HAP-1 (cell line): ENCODE data around the gene KCNN1.
"Not testable (repeated sequence)": the region's sequence is repeated elsewhere in the genome, so short reads cannot be mapped to it uniquely, and the experiment has no call there.

Experiments
- DNase-seq, 2 experiments: peaks; one replicate each; pipeline ENCODE4 v3.0.0-alpha.2; 2016 to 2020; ENCODE audit warnings: low spot score in 2 of 2
- H3K27me3 ChIP-seq: fragments of 250-450 bp; sonication (Bioruptor Pico); 2 replicates; pipeline ENCODE4 v1.5.1; 2020; ENCODE audit warnings: low read depth, mild to moderate bottlenecking, moderate library complexity
- H3K36me3 ChIP-seq: fragments of 250-450 bp; sonication (Bioruptor Pico); replicated peaks from 2 replicates; pipeline ENCODE4 v1.5.1; 2020; ENCODE audit warnings: mild to moderate bottlenecking
- H3K4me1 ChIP-seq: fragments of 250-450 bp; sonication (Bioruptor Pico); 2 replicates; pipeline ENCODE4 v1.5.1; 2020; ENCODE audit warnings: mild to moderate bottlenecking
- H3K4me3 ChIP-seq: fragments of 250-450 bp; sonication (Bioruptor Pico); 2 replicates; pipeline ENCODE4 v1.5.1; 2020; ENCODE audit warnings: mild to moderate bottlenecking, moderate library complexity
- H3K9me3 ChIP-seq: fragments of 250-450 bp; sonication (Bioruptor Pico); 2 replicates; pipeline ENCODE4 v1.5.1; 2020; ENCODE audit warnings: mild to moderate bottlenecking, moderate library complexity
- in situ Hi-C: fragments of 300-500 bp; cut with MboI; formaldehyde crosslinking; loops from 3 replicates; pipeline ENCODE4 v1.14.3; 2020; ENCODE audit warnings: low sequenced_read_pairs, inconsistent platforms, mixed read lengths

The KCNN1 gene

GRCh38 chr19:17967257-17968051 is 547 bp downstream of the KCNN1 start:
- DNase-seq = peak in 1 of 2 experiments; percentile 20
- no peaks in the 10 kb centered on the region for H3K9me3 ChIP-seq
- H3K4me1 ChIP-seq = no peaks in the 10 kb centered on the region; the same call in 1 of the 2 replicates
- H3K4me3 ChIP-seq = peak overlapping the region; percentile 43
- no peaks in the 10 kb centered on the region for H3K36me3 ChIP-seq
- in situ Hi-C loops = no loop called here
- H3K27me3 ChIP-seq = no peaks in the 10 kb centered on the region

DNA sequence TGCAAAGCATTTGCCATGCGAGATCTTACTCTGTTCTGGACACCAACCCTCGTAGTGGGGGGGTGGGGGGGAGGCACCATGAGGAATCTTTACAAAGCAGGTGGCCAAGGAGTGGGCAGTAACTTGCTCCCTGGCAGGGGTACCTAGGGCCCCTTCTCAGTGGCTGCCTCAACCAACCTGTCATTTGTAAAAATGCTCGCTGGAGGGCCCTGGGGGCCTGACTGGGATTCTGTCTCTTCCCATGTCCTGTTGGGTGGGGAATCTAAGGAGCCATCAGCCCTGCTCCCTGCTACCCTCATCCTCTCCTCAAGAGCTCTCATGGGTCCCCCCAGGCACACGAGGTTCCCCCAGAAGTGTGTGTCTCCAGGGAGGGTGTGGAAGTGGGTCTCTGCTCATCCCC is 1.5 kb downstream of the KCNN1 start:
- in situ Hi-C loops = no loop called here

GRCh38 chr19:17969096-17969792 is 2.3 kb downstream of the KCNN1 start:
- DNase-seq = no peak
- in situ Hi-C loops = no loop called here

More for the DNA sequence above, 1.5 kb downstream of the KCNN1 start:
- Histone ChIP-seq H3K4me1 (no peaks in the 10 kb centered on the region; the same call in 1 of the 2 replicates), H3K9me3 (no peaks in the 10 kb centered on the region), H3K27me3 (no peaks in the 10 kb centered on the region), H3K36me3 (no peaks in the 10 kb centered on the region), H3K4me3 (no peak overlapping the region)
- DNase-seq = no peak

DNA sequence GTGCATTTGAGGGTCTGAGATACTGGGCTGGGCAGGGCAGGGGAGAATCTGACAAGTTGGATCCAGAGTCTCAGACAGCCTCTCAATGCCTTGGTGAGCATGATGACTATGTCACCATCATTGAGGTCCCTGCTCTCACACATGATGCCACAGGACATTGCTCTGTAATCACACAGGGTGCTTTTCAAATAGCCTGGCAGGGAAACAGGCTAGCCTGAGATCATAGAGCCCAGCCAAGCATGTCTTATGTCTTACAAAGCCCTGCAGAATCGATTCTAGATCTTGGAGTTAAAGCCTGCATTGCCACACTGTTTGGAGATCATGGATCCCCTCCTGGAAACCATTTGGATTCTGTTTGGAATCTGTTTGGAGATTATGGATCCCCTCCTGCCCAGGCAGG is 5.3 kb downstream of the KCNN1 start:
- H3K4me3 ChIP-seq = no peak overlapping the region
- no peaks in the 10 kb centered on the region for H3K9me3 ChIP-seq
- 0 out of 2 replicates have a peak, but pooled peaks cover 1% of the 10 kb centered on the region for H3K4me1 ChIP-seq
- no peak for DNase-seq
- in situ Hi-C loops = no loop called here
- H3K36me3 ChIP-seq = peaks cover 4% of the 10 kb centered on the region; the same call in 1 of the 2 replicates
- H3K27me3 ChIP-seq = no peaks in the 10 kb centered on the region

More at GRCh38 chr19:17969096-17969792, 2.3 kb downstream of the KCNN1 start:
- H3K4me3 ChIP-seq = no peak overlapping the region
- no peaks in the 10 kb centered on the region for H3K27me3 ChIP-seq
- H3K9me3 ChIP-seq = no peaks in the 10 kb centered on the region
- peaks cover 3% of the 10 kb centered on the region; the same call in 1 of the 2 replicates for H3K36me3 ChIP-seq
- H3K4me1 ChIP-seq = no peaks in the 10 kb centered on the region; the same call in 1 of the 2 replicates

DNA sequence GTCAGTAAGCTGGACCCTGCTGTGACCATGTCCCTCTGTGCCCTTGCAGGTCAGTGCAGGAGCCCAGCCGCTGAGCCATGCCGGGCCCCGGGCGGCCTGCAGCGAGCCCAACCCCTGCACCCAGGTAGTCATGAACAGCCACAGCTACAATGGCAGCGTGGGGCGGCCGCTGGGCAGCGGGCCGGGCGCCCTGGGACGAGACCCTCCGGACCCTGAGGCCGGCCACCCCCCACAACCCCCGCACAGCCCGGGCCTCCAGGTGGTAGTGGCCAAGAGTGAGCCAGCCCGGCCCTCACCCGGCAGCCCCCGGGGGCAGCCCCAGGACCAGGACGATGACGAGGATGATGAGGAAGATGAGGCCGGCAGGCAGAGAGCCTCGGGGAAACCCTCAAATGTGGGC is 6.9 kb downstream of the KCNN1 start:
- H3K36me3 ChIP-seq = peaks cover 4% of the 10 kb centered on the region; the same call in 1 of the 2 replicates
- no peak for DNase-seq
- no peak overlapping the region for H3K4me3 ChIP-seq
- no peaks in the 10 kb centered on the region for H3K27me3 ChIP-seq
- in situ Hi-C loops = no loop called here
- no peaks in the 10 kb centered on the region for H3K9me3 ChIP-seq
- H3K4me1 ChIP-seq = 0 out of 2 replicates have a peak, but pooled peaks cover 5% of the 10 kb centered on the region

DNA sequence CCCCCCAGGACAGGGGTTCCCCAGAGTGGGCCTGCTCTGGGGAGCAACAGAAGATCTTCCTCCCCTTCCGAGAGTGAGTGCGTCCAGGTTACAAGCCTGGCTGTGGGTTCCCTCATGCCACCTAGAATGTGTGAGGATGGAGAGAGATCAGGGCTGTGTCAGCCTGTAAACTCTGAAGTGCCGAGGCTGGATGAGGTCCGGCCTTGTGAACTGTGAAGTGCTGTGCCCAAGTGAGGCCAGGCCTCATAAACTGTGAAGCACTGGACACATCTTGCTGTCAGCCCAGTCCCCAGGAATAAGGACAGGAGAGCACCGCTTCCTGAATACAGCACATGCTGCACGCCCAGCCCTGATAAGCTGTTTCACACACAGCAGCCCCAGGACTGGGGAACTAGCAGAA is 7.6 kb downstream of the KCNN1 start:
- Histone ChIP-seq H3K4me1 (0 out of 2 replicates have a peak, but pooled peaks cover 5% of the 10 kb centered on the region), H3K36me3 (peaks cover 4% of the 10 kb centered on the region; the same call in 1 of the 2 replicates), H3K27me3 (no peaks in the 10 kb centered on the region), H3K9me3 (no peaks in the 10 kb centered on the region), H3K4me3 (no peak overlapping the region)
- in situ Hi-C loops = no loop called here
- no peak for DNase-seq

GRCh38 chr19:17975032-17975431 is 8.1 kb downstream of the KCNN1 start:
- no peaks in the 10 kb centered on the region for H3K27me3 ChIP-seq
- DNase-seq = no peak
- in situ Hi-C loops = no loop called here
- H3K9me3 ChIP-seq = no peaks in the 10 kb centered on the region
- no peak overlapping the region for H3K4me3 ChIP-seq
- peaks cover 4% of the 10 kb centered on the region; the same call in 1 of the 2 replicates for H3K36me3 ChIP-seq
- 0 out of 2 replicates have a peak, but pooled peaks cover 5% of the 10 kb centered on the region for H3K4me1 ChIP-seq

- H3K4me3 ChIP-seq = no peak overlapping the region
- H3K36me3 ChIP-seq = peaks cover 4% of the 10 kb centered on the region; the same call in 1 of the 2 replicates
- no peaks in the 10 kb centered on the region for H3K9me3 ChIP-seq
- 0 out of 2 replicates have a peak, but pooled peaks cover 5% of the 10 kb centered on the region for H3K4me1 ChIP-seq
- in situ Hi-C loops = no loop called here
- H3K27me3 ChIP-seq = no peaks in the 10 kb centered on the region
- no peak for DNase-seq
Observed at GRCh38 chr19:17977021-17977420, 10.1 kb downstream of the KCNN1 start.

DNA sequence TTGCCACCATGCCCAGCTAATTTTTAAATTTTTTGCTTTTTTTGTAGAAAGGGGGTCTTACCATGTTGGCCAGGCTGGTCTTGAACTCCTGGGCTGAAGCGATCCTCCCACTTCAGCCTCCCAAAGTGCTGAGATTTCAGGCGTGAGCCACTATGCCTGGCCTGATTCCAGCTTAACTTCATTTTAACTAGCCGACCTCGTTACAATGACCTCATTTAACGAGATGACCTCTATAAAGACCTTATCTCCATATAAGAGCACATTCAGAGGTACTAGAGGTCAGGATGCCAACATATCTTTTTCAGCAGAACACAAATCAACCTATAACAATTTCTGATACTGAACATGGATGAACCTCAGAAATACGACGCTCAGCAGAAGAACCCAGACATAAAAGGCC is 10.6 kb downstream of the KCNN1 start:
- in situ Hi-C loops = no loop called here
- H3K4me1 ChIP-seq = 0 out of 2 replicates have a peak, but pooled peaks cover 5% of the 10 kb centered on the region
- H3K9me3 ChIP-seq = no peaks in the 10 kb centered on the region
- no peak overlapping the region for H3K4me3 ChIP-seq
- H3K36me3 ChIP-seq = peaks cover 4% of the 10 kb centered on the region; the same call in 1 of the 2 replicates
- H3K27me3 ChIP-seq = no peaks in the 10 kb centered on the region
- no peak for DNase-seq

- H3K9me3 ChIP-seq = no peaks in the 10 kb centered on the region
- in situ Hi-C loops = no loop called here
- no peak for DNase-seq
- no peaks in the 10 kb centered on the region for H3K27me3 ChIP-seq
- H3K4me1 ChIP-seq = 0 out of 2 replicates have a peak, but pooled peaks cover 5% of the 10 kb centered on the region
- no peak overlapping the region for H3K4me3 ChIP-seq
- no peaks in the 10 kb centered on the region for H3K36me3 ChIP-seq
Observed at GRCh38 chr19:17981611-17982010, 14.7 kb downstream of the KCNN1 start.

DNA sequence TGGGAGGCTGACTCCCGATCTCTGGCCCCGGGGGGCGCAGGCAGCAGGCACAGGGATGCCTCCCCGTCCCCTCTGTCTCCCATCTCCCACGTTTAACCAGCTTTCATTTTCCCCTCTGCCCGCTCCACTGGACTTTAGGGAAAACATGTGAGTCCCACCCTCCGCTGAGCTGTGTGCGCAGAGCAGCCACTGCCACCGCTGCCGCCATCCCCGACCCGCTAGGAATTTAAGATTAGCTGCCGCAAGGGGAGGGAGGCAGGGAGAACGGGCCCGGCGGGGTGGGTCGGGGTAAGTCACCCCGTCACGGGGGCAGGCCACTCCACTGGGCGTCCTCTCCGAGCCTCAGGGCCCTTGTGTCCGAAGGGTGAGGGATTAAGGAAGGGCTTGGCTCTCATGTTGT is 15.5 kb downstream of the KCNN1 start:
- H3K36me3 ChIP-seq = no peaks in the 10 kb centered on the region
- H3K27me3 ChIP-seq = no peaks in the 10 kb centered on the region
- 0 out of 2 replicates have a peak, but pooled peaks cover 2% of the 10 kb centered on the region for H3K4me1 ChIP-seq
- H3K4me3 ChIP-seq = no peak overlapping the region
- no peaks in the 10 kb centered on the region for H3K9me3 ChIP-seq
- no peak for DNase-seq
- in situ Hi-C loops = no loop called here

- Histone ChIP-seq H3K4me1 (no peaks in the 10 kb centered on the region), H3K9me3 (no peaks in the 10 kb centered on the region), H3K27me3 (no peaks in the 10 kb centered on the region), H3K36me3 (no peaks in the 10 kb centered on the region; the same call in 1 of the 2 replicates), H3K4me3 (no peak overlapping the region)
- peak in 1 of 2 experiments; percentile 48 for DNase-seq
- in situ Hi-C loops = loop anchor here (5.0 kb wide), 1 partner anchor 118 kb away; no protein-coding TSS in a partner anchor
Observed at GRCh38 chr19:17985037-17985818, 18.3 kb downstream of the KCNN1 start.

GRCh38 chr19:17986569-17986968 is 19.7 kb downstream of the KCNN1 start:
- DNase-seq, H3K36me3 ChIP-seq, H3K27me3 ChIP-seq, H3K4me3 ChIP-seq, H3K4me1 ChIP-seq, H3K9me3 ChIP-seq: not testable (repeated sequence)
- in situ Hi-C loops = loop anchor here (5.0 kb wide), 1 partner anchor 119 kb away; no protein-coding TSS in a partner anchor
